ENCODE measurements around the gene SORCS3.

- TF ChIP-seq CHD1 (IDR thresholded peaks at IDR 0.05; ENCODE audit: low read depth, low read length) (no peak), CTCF (conservative IDR thresholded peaks at IDR 0.05; ENCODE audit: low read depth, low read length) (no peak), SMC3 (IDR thresholded peaks at IDR 0.05; ENCODE audit: low read depth, low read length) (no peak), BHLHE40 (IDR thresholded peaks at IDR 0.05; ENCODE audit: low read depth, low read length) (no peak), POLR2A (IDR thresholded peaks at IDR 0.05; ENCODE audit: low read depth, low read length) (no peak), RCOR1 (IDR thresholded peaks at IDR 0.05; ENCODE audit: insufficient replicate concordance, low read length) (no peak), MAFK (IDR thresholded peaks at IDR 0.05; ENCODE audit: low read depth, low read length) (no peak), FOS (IDR thresholded peaks at IDR 0.05; ENCODE audit: low read depth, low read length) (no peak), RAD21 (IDR thresholded peaks at IDR 0.05; ENCODE audit: low read length) (no peak), RFX5 (IDR thresholded peaks at IDR 0.05; ENCODE audit: low read depth, low read length) (no peak), NFE2L2 (IDR thresholded peaks at IDR 0.05; ENCODE audit: low read depth, low read length) (no peak), MAZ (IDR thresholded peaks at IDR 0.05; ENCODE audit: borderline replicate concordance, low read depth, low read length) (no peak)
- TF ChIP-seq, protein P1, sequence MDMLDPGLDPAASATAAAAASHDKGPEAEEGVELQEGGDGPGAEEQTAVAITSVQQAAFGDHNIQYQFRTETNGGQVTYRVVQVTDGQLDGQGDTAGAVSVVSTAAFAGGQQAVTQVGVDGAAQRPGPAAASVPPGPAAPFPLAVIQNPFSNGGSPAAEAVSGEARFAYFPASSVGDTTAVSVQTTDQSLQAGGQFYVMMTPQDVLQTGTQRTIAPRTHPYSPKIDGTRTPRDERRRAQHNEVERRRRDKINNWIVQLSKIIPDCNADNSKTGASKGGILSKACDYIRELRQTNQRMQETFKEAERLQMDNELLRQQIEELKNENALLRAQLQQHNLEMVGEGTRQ (IDR thresholded peaks at IDR 0.05; ENCODE audit: low read depth, low read length) = no peak
Measured at GRCh38 chr10:104795411-104795810, 154.3 kb downstream of the SORCS3 start.

Data from IMR-90 (cell line).